ENCODE data around the gene RPL27.
"Not testable (repeated sequence)": the region's sequence is repeated elsewhere in the genome, so short reads cannot be mapped to it uniquely, and the experiment has no call there.

The RPL27 gene

DNA sequence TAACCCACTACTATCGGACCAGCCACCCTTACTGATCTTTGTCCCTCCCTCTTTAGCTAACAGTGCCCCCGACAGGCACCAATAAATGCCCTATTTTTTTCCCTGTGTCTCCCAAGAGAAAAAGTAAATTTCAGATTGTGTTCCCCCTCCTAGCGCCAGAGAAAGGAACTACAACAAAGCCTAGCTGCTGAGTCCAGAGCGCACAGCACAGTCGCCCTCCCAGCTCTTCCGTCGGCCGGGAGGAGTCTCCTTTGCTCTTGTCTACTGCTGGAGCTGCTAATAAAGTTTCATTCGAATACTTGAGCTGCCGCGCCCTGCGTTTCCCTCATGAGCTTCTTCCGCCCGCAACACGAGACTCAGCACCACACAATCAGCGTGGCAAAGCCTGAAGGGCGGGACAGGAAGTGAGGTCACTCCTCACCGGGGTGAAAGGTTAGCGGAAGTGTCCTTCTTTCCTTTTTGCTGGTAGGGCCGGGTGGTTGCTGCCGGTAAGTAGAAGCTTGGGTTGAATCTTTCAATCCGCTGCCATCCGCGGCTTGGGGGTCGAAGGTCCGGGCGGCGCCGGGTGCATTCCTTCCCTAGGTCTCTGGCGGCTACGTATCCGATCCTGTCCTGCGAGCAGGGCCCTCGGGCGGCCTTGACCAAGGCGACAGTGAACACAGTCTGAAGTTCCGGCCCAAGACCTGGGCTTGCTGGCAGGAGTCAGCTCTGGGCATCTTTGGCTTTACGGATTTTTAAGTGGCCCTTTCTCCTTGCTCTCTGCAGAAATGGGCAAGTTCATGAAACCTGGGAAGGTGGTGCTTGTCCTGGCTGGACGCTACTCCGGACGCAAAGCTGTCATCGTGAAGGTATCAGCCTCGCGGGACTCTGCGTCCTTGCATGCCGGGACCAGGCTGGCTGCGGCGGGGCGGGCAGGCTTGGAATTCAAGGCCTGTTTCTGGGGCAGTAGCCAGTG, at the start of gene RPL27:
TSS of gene RPL27 (plus strand) at position 436 of the 955 bp plus-strand sequence. CDS start at position 768, 332 bp downstream.
- FAIRE-seq (peak; percentile 99), DNase-seq (ENCODE audit: insufficient read length, low spot score) (peak; percentile 85)

DNA sequence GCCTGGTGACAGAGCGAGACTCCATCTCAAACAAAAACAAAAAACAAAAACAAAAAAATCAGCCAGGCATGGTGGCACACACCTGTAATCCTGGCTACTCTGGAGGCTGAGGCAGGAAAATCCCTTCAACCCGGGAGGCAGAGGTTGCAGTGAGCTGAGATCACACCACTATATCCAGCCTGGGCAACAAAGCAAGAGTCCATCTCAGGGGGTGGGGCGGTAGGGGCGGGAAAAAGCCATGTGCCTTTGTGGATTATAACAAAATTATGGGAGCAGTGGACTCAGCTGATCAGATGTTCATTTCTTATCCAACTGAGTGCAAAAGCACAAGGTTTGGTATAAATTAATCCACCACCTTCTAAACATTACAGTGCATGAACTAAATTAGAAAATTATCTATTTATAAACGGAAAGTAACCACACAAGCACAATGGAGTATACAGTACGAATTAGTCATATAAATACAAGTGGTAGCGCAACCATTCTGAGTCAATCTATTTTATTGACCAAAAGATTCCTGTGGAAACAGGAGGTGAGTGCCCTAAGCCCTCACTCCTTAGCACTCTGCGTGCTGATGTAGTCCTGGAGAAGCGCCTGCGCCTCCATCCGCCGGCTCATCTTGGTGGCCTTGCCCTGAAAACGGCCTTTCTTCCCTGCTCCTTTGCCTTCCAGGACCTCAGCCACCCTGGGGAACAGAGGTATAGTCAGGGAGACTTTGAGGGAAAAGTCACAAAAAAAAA, 48.0 kb upstream of the RPL27 start:
- FAIRE-seq (no peak), DNase-seq (ENCODE audit: insufficient read length, low spot score) (no peak)

DNA sequence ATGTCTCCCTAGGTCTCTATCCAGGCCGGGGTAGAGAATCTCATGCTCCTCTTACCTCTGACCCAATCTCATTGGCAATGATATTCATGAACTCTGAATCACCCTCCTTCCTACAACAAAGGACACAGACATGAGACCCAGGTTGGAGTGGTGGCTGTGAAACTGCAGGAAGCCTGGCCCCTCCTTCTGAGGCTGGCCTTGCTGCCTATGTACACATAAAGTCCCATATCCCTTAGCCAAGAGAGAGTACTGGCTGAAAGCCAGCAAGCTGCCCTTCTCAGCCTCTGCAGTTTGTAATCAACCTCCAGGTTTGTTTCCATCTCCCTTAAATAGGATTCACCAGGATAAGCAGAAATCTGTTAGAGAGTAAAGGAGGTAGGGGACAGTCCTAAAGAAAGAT, 44.5 kb upstream of the RPL27 start:
- no peak for DNase-seq (ENCODE audit: insufficient read length, low spot score)
- FAIRE-seq: no peak

DNA sequence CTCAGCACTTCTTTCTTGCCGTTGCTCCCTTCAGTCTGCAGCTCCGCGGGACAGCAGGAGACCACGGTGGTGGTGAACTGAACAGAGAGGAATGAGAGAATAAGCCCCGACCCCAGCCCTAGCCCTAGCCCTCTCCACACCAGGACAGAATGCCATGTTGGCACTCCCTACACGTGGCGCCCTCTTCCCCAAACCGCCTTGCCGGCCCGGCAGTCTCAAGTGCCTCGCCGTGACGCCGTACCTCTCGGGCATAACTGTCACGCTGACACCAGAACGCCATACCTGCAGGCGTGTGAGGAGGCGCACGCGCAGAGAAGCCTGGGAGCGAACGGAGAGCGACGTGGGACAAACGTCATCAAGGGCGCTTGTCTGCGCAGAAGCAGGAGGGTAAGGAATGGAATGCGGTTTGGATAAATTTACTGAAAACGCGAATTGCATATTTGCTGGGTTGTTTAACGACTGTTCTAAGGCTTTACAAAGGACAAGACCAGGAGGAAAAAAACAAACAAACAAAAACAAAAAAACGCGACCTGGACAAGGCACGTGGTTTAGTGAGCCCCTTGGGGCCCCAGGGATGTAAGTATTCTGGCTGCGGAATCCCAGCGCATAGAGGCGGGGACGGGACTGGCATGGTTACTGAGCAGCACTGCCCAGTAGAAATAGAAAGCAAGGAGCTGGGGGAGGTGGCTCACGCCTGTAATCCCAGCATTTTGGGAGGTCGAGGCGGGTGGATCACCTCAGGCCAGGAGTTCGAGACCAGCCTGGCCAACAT, 33.9 kb upstream of the RPL27 start, which contains the start of gene AARSD1:
TSS of gene AARSD1 (minus strand) at position 294 of the 772 bp plus-strand sequence. CDS start at position 280, 14 bp downstream.
- FAIRE-seq (peak; percentile 96), DNase-seq (ENCODE audit: insufficient read length, low spot score) (peak; percentile 89)

DNA sequence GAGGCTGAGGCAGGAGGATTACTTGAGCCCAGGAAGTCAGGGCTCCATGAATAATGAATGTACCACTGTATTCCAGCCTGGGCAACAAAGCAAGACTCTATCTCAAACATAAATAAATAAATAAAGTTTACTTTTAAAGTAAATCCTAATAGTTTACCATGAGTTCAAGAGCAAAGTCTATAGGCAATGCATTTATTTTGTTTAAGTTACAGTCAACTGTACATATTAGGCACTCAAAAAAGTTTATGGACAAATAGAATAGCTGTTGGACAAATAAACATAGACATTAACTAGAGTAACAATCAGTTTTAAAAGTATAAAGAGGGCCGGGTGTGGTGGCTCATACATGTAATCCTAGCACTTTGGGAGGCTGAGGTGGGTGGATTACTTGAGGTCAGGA, 30.3 kb upstream of the RPL27 start:
- DNase-seq (ENCODE audit: insufficient read length, low spot score): no peak
- FAIRE-seq: no peak

DNA sequence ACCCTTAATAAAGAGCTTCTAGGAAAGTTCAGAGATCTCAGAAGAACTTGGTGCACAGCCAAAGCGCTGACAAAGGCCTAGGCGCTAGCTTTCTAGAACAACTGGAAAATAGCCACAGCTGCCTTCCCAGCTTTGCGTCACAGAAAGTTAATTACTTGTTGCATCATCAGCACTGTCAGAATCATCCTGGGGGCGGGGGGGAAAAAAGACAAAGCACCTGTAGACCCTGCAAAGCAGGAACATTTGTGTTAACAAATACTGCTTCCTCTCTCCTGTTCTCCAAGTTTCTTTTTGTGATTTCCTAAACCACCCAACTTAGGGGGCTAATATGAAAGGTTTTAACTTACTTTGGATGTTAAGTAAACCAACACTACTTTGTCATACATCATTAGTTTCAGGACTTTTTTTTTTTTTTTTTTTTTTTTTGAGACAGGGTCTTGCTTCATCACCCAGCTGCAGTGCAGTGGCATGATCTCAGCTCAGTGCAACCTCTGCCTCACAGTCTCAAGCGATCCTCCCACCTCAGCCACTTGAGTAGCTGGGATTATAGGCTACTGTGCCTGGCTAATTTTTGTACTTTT, 29.1 kb upstream of the RPL27 start:
- FAIRE-seq: no peak
- DNase-seq (ENCODE audit: insufficient read length, low spot score): no peak

DNA sequence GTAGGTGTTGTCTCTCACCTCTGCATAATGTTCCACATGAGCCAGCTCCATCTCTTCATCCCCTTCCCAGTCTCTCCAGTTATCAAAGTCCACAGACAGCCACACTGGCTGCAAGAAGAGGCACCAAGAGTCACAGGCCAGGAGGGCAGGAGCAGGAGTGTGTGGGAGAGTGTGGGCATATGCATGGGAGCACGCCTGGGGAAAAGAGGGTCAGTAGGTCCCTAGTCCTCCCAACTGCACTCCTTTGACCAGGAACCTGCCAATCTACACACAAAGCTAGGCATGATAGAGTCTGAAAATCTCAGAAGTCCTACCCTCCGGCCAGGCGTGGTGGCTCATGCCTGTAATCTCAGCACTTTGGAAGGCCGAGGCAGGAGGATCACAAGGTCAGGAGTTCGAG, 26.6 kb upstream of the RPL27 start:
- no peak for FAIRE-seq
- DNase-seq (ENCODE audit: insufficient read length, low spot score): no peak

DNA sequence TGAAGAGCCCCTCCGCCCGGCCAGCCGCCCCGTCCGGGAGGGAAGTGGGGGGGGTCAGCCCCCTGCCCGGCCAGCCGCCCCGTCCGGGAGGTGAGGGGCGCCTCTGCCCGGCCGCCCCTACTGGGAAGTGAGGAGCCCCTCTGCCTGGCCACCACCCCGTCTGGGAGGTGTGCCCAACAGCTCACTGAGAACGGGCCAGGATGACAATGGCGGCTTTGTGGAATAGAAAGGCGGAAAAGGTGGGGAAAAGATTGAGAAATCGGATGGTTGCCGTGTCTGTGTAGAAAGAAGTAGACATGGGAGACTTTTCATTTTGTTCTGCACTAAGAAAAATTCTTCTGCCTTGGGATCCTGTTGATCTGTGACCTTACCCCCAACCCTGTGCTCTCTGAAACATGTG, 24.9 kb upstream of the RPL27 start:
- FAIRE-seq; DNase-seq (ENCODE audit: insufficient read length, low spot score): not testable (repeated sequence)

DNA sequence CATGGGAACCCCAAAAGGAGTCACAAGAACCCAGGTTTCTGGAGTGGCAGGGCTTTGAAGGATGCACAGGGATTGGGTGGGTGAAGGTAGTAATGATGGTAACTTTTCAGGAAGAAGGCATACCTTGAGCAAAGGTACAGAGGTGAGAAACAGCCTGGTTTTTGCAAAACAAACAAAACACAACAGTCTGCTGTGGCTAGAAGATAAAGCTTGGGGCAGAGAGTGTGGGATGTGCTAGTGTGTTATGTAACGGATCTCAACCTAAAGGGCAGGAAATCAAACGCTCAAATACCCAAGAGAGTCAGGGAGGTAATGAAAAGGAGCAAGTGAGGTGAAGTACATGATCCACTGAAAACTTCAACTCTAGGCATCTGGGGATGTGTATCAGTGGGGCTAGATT, 23.0 kb upstream of the RPL27 start:
- no peak for FAIRE-seq
- no peak for DNase-seq (ENCODE audit: insufficient read length, low spot score)

DNA sequence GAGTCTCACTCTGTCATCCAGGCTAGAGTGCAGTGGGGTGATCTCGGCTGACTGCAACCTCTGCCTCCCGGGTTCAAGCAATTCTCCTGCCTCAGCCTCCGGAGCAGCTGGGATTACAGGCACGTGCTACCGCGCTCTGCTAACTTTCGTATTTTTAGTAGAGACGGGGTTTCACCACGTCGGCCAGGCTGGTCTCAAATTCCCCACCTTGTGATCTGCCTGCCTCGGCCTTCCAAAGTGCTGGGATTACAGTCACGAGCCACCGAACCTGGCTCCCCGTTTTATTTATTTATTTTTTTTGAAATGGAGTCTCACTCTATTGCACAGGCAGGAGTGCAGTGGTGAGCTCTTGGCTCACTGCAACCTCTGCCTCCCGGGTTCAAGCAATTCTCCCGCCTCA, 22.5 kb upstream of the RPL27 start:
- not testable (repeated sequence) for DNase-seq (ENCODE audit: insufficient read length, low spot score)

DNA sequence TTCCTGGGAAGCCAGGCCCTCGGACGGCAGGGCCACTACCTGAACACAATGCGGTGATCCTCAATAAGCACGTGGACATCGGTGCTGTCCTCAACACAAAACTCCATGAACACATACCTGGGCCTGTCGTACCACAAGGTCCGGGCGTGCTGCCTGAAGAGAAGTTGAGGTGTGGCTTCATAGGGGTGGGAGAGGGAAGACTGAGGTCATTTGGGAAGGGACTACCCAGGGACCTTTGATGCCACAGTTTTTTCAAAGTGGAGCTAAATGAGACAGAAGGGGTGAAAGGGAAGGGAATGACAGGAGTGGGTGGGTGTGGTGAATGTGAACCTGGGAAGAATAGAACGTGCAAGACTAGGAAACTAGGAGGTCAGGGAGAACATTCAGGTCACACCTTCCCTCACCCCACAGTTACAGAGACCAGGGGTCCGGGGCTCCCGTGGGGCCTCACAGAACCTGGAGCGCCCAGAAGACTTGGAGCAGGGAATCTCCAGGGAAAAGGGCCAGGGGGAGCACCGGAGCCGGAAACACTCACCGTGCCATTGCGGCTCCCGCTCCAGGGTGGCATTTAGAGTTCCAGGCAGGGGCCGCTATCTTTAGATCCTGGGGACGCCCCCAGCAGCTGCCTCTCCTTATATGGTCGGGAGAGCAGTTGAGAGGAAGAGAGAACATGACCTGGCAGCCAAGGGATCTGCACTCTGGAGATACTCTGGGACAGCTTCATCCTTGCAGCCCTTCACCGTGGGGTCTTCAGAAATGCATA, 18.5 kb upstream of the RPL27 start, which contains the start of gene PTGES3L:
TSS of gene PTGES3L (minus strand) at position 570 of the 763 bp plus-strand sequence. CDS start at position 543, 27 bp downstream.
- no peak for FAIRE-seq
- no peak for DNase-seq (ENCODE audit: insufficient read length, low spot score)

More for the DNA sequence above, 22.5 kb upstream of the RPL27 start:
- FAIRE-seq: not testable (repeated sequence)

DNA sequence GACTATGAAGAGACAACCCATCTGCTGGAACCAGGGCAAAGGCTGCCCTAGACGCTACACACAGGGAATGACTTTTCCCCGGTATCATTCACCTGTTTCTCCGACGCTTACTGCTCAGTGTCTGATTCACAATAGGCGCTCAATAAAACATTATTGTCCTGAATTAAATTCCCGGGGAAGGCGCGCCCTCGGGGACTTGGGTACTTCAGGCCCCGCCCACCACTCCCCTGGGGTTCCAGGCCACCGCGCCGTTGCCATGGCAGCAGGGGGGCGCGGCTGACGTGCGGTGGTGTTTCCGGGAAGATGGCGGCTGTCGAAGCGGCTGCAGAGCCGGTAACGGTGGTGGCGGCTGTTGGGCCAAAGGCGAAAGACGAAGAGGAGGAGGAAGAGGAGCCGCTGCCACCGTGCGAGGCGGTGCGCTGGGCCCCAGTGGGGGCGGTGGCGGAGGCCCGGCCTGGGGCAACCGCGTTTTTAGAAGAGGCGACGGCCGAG, 17.9 kb upstream of the RPL27 start, which contains the start of gene RUNDC1:
TSS of gene RUNDC1 (plus strand) at position 292 of the 492 bp plus-strand sequence. CDS start at position 304, 12 bp downstream.
- FAIRE-seq: peak; percentile 77
- peak; percentile 88 for DNase-seq (ENCODE audit: insufficient read length, low spot score)

DNA sequence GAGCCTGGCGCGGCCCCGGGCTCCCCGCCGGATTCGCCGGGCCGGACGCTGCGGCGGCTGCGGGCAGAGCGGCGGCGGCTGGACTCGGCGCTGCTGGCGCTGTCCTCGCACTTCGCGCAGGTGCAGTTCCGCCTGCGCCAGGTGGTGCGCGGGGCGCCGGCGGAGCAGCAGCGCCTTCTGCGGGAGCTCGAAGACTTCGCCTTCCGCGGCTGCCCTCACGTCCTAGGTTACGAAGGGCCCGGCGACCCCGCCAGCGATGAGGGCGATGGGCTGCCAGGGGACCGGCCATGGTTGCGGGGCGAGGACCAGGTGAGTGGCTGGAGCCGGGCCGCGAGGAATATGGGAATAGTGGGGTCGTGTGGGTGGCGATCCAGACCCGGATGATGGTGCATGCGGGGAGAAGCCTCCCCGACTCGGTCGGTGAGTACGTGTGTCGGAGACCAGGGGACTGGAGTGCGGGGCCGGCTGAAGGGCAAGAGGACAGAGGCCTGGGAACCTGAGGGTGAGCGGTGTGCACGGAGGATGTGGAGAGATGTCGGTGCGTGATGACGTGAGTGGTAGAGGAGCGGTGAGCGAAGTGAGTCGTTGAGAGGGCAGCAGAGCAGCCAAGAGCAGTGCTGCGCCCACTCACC, 17.3 kb upstream of the RPL27 start:
- peak; percentile 63 for DNase-seq (ENCODE audit: insufficient read length, low spot score)
- FAIRE-seq: no peak

DNA sequence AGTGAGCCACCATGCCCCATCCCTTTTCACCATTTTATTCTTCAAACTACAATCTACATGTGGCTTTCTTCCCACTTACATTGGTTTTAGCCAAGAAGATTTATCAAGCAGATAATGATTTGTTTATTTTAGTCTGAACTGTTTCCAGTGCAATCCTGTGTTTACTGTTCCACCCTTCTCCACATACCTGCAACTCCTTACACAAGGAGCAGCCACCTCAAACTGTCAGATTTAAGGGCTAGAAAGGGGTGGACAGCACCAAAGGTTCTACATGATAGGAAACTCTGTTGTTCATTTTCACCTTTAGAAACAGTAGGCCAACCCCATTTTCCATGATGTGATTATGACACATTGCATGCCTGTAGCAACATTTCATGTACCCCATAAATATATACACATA, 16.0 kb upstream of the RPL27 start:
- DNase-seq (ENCODE audit: insufficient read length, low spot score) (no peak), FAIRE-seq (no peak)

DNA sequence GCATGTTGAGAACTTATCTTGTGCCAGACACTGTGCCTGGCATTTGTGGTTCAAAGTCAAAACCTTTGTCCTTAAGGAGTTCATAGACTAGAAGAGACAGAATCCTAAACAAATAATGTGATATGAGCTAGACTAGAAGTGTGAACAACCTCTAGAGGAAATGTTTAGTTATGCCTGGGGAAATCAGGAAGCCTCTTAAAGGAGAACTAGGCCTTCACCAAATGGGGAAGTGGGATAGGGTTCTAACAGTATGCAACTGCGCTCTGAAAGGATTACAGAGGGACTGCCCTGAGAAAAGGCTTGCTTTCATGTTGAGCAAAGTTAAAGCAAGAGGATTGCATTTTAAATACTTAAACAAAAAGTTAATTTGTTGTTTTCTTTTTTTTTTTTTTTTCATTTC, 13.0 kb upstream of the RPL27 start:
- FAIRE-seq (peak; percentile 89), DNase-seq (ENCODE audit: insufficient read length, low spot score) (peak; percentile 63)

DNA sequence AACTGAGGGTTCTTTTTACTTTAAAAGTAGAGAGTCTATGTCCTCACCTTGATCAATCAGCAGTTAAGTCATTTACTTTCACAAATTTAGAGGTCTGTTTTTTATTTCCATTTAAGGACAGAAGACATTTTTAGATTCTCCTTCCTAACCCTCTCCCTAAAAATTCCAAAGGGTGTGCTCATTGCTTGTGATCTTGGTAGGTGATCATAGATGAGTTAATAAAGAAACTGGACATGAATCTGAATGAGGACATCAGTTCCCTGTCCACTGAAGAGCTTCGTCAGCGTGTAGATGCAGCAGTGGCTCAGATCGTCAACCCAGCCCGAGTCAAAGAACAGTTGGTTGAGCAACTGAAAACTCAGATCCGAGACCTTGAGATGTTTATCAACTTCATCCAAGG, 9.1 kb upstream of the RPL27 start:
- no peak for FAIRE-seq

DNA sequence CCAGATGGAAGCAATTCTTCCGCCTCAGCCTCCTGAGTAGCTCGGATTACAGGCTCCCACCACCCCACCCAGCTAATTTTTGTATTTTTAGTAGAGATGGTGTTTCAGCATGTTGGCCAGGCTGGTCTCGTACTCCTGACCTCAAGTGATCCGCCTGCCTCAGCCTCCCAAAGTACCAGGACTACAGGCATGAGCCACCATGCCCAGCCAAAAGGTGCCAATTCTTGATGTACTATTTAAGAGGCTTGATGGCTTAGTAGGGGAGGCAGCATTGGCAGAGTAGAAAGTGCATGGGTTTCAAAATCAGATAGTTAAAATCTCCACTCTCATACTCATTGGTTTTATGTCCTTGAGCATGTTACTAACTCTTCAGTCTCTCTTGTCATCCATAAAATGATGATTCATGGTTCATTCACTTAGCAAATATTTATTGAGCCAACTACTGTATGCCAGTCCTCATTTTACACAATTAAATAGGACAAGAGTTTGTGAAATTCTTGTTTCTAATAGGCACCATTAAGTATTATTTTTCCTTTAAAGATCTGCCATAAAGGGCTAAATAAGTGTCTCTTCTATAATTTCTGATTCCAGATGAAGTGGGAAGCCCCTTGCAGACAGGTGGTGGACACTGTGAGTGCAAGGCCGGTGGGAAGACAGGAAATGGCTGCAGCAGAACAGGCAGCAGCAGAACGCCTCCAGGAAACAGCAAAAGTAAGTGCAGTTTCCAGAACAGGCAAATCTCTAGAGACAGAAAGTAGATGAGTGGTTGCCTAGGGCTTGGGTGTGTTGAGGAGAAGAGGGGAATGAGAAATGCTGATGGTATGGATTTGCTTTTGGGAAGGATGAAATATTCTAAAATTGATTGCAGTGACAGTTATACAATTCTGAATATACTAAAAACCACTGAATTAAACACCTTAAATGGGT, 8.2 kb upstream of the RPL27 start:
- FAIRE-seq (no peak), DNase-seq (ENCODE audit: insufficient read length, low spot score) (no peak)

More for the DNA sequence above, 9.1 kb upstream of the RPL27 start:
- no peak for DNase-seq (ENCODE audit: insufficient read length, low spot score)

DNA sequence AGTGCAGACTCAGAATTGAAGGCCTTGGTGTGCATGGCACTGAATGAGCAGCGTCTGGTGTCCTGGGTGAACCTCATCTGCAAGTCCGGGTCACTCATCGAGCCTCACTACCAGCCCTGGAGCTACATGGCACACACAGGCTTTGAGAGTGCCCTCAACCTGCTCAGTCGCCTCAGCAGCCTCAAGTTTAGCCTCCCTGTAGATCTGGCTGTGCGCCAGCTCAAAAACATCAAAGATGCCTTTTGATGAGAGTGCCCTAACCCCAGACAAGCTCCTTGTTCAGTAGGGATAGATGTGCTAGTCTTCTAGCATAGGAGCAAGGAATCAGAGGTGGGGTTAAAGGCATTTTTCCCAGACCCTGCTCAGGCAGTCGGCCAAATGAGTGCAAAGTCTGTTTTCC, 6.7 kb upstream of the RPL27 start:
- FAIRE-seq: no peak
- DNase-seq (ENCODE audit: insufficient read length, low spot score): no peak
